K562 (cell line): Measurements from ENCODE around the gene GABPB1. TPM values are rescaled to one million over a fixed set of nuclear protein-coding genes. Genes with fewer than 3 reads are reported as not detected.

ENCODE experiments used
- CCAR2 ChIP-seq: fragments of 200-400 bp; formaldehyde crosslinking; IDR thresholded peaks from 2 replicates; pipeline ENCODE4 v1.6.1; 2017; ENCODE audit warnings: mild to moderate bottlenecking, low read depth, low read length
- CEBPB ChIP-seq: fragments of 450-650 bp; IDR thresholded peaks from 2 replicates; pipeline ENCODE4 v1.6.1; 2016; ENCODE audit warnings: missing genetic modification characterization, missing compliant biosample characterization
- CHD2 ChIP-seq: IDR thresholded peaks from 2 replicates; pipeline ENCODE4 v1.6.1; 2011; ENCODE audit warnings: low read depth, low read length
- CREM ChIP-seq: IDR thresholded peaks from 2 replicates; pipeline ENCODE4 v1.6.1; 2014; ENCODE audit warnings: antibody characterized with exemption, low read depth
- ETS2 ChIP-seq: IDR thresholded peaks from 2 replicates; pipeline ENCODE4 v1.6.1; 2016; ENCODE audit warnings: borderline replicate concordance, missing genetic modification characterization, mild to moderate bottlenecking, moderate library complexity, missing compliant biosample characterization; ENCODE audit not compliant: poor library complexity, severe bottlenecking
- FOXA1 ChIP-seq: fragments of 450-650 bp; IDR thresholded peaks from 2 replicates; pipeline ENCODE4 v1.6.1; 2016; ENCODE audit warnings: mild to moderate bottlenecking, borderline replicate concordance
- GTF2F1 ChIP-seq: IDR thresholded peaks from 2 replicates; pipeline ENCODE4 v1.6.1; 2011; ENCODE audit warnings: low read depth, low read length, improper control_type of control experiment
- KAT2B ChIP-seq: IDR thresholded peaks from one replicate; pipeline ENCODE4 v1.6.1; 2012; ENCODE audit warnings: low read depth, mild to moderate bottlenecking, control low read depth, inconsistent platforms, low read length, moderate library complexity
- KDM5B ChIP-seq: fragments of 200-600 bp; sonication (generic); IDR thresholded peaks from 2 replicates; pipeline ENCODE4 v1.6.1; 2012; ENCODE audit warnings: low read depth, mild to moderate bottlenecking, moderate library complexity, low read length, control low read depth, inconsistent platforms; ENCODE audit not compliant: insufficient replicate concordance
- MIER1 ChIP-seq: fragments of 450-650 bp; IDR thresholded peaks from 2 replicates; pipeline ENCODE4 v1.6.1; 2016; ENCODE audit warnings: antibody characterized with exemption, mild to moderate bottlenecking, low read depth
- NR2C2 ChIP-seq, 2 experiments: fragments of 200-800 bp in 1 of 2; sonication (Bioruptor generic) in 1 of 2; sonication (generic) in 1 of 2; formaldehyde crosslinking in 1 of 2; IDR thresholded peaks; 2 replicates each; pipeline versions ENCODE4 v1.6.1 to v1.8.0; 2016 to 2022; ENCODE audit warnings: mild to moderate bottlenecking in 1 of 2, missing compliant biosample characterization in 1 of 2, missing genetic modification characterization in 1 of 2, missing genetic modification reagents in 1 of 2
- NR2F6 ChIP-seq: fragments of 450-650 bp; formaldehyde crosslinking; IDR thresholded peaks from 2 replicates; pipeline ENCODE4 v1.4.0; 2020; ENCODE audit warnings: mild to moderate bottlenecking
- NR4A1 ChIP-seq, 2 experiments: fragments of 250-450 bp in 1 of 2; fragments of 450-650 bp in 1 of 2; sonication (Bioruptor Pico) in 1 of 2; IDR thresholded peaks; 2 replicates each; pipeline versions ENCODE4 v1.4.0 to v1.6.1; 2016 to 2020; ENCODE audit warnings: mild to moderate bottlenecking in 2 of 2, missing compliant biosample characterization in 1 of 2, missing genetic modification characterization in 1 of 2, moderate library complexity in 1 of 2
- PHB ChIP-seq: fragments of 250-450 bp; sonication (Bioruptor Pico); IDR thresholded peaks from 2 replicates; pipeline ENCODE4 v1.5.0; 2021
- POLR2G ChIP-seq: fragments of 200-400 bp; formaldehyde crosslinking; IDR thresholded peaks from 2 replicates; pipeline ENCODE4 v1.6.1; 2017; ENCODE audit warnings: low read depth, mild to moderate bottlenecking, antibody characterized with exemption, low read length, moderate library complexity
- ZC3H11A ChIP-seq: IDR thresholded peaks from 2 replicates; pipeline ENCODE4 v1.6.1; 2012; ENCODE audit warnings: low read depth, low read length, improper control_type of control experiment
- ZNF197 ChIP-seq: fragments of 200-800 bp; sonication (Bioruptor generic); IDR thresholded peaks from 2 replicates; pipeline ENCODE4 v1.6.1; 2016; ENCODE audit warnings: low read depth, missing genetic modification characterization, missing compliant biosample characterization
- ZNF232 ChIP-seq: sonication (generic); formaldehyde crosslinking; IDR thresholded peaks from 2 replicates; pipeline ENCODE4 v1.8.0; 2022; ENCODE audit warnings: mild to moderate bottlenecking, missing genetic modification reagents
- ZNF57 ChIP-seq: fragments of 450-650 bp; formaldehyde crosslinking; IDR thresholded peaks from 2 replicates; pipeline ENCODE4 v1.4.0; 2020; ENCODE audit warnings: mild to moderate bottlenecking, moderate library complexity
- ZNF668 ChIP-seq: fragments of 250-450 bp; sonication (Bioruptor Pico); IDR thresholded peaks from 2 replicates; pipeline ENCODE4 v1.8.0; 2022; ENCODE audit warnings: mild to moderate bottlenecking, inconsistent platforms
- polyA plus RNA-seq, 8 experiments: library from polyadenylated mRNA; depleted of rRNA in 4 of 8; stranded (reverse) in 5 of 8; unstranded in 3 of 8; fragments of >200 nt; fragmentation: Nextera tagmentation in 2 of 8; fragmentation: Illumina TruSeq in 1 of 8; extraction: Ambion mirVana in 2 of 8; extraction: Trizol in 1 of 8; gene quantifications; 2 replicates each; pipeline versions ENCODE4 v1.2.1 to v1.2.3, GENCODE V29; 2011 to 2014; ENCODE audit warnings: inconsistent platforms in 1 of 8, missing spikeins in 1 of 8
- total RNA-seq, 7 experiments: library from RNA; depleted of rRNA in 6 of 7; stranded (reverse); fragments of >200 nt in 6 of 7; fragmentation: Illumina TruSeq in 2 of 7; extraction: Trizol in 2 of 7; gene quantifications; 2 replicates each; pipeline versions ENCODE4 v1.2.1 to v1.2.3, GENCODE V29; 2011 to 2021; ENCODE audit warnings: low replicate concordance in 1 of 7
- TF ChIP-seq, protein P1 (sequence below), 2 experiments: fragments of 450-650 bp; IDR thresholded peaks; 2 replicates each; pipeline ENCODE4 v1.6.1; 2018; ENCODE audit warnings: mild to moderate bottlenecking in 2 of 2, low read depth in 1 of 2; ENCODE audit not compliant: partially characterized antibody in 2 of 2
- TF ChIP-seq, protein P2 (sequence below): fragments of 450-650 bp; IDR thresholded peaks from 2 replicates; pipeline ENCODE4 v1.6.1; 2016; ENCODE audit warnings: missing biosample characterization, missing genetic modification characterization
- TF ChIP-seq, protein P3 (sequence below): sonication (generic); formaldehyde crosslinking; IDR thresholded peaks from 2 replicates; pipeline ENCODE4 v1.8.0; 2022; ENCODE audit warnings: missing genetic modification reagents, mild to moderate bottlenecking, moderate library complexity, borderline replicate concordance

The GABPB1 gene
- total and polyA plus RNA-seq, 9 of the 15 experiments (the other 6 are each of a cell fraction or from before 2014, with no cell fraction given), result 11.8 to 42.3 (median 33.2) TPM

DNA sequence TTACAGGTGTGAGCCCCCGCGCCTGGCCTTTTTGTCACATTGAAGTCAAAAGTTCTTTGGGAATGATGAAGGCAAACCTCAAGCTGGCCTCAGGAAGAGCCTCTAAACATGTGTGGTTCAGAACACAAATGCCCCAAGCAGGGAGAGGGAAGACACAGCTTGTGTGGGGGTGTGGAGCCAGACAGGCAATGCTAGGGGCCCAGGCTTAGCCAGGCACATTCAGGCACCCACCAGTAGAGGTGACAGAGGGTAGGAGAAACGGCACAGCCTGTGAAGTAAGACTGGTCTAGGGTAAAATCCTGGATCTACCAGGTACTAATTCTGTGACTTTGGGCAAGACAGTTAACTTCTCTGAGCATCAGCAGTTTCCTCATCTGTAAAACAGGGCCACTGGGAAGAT is 93.0 kb downstream of the GABPB1 start (continued):
- TF ChIP-seq, protein P1, sequence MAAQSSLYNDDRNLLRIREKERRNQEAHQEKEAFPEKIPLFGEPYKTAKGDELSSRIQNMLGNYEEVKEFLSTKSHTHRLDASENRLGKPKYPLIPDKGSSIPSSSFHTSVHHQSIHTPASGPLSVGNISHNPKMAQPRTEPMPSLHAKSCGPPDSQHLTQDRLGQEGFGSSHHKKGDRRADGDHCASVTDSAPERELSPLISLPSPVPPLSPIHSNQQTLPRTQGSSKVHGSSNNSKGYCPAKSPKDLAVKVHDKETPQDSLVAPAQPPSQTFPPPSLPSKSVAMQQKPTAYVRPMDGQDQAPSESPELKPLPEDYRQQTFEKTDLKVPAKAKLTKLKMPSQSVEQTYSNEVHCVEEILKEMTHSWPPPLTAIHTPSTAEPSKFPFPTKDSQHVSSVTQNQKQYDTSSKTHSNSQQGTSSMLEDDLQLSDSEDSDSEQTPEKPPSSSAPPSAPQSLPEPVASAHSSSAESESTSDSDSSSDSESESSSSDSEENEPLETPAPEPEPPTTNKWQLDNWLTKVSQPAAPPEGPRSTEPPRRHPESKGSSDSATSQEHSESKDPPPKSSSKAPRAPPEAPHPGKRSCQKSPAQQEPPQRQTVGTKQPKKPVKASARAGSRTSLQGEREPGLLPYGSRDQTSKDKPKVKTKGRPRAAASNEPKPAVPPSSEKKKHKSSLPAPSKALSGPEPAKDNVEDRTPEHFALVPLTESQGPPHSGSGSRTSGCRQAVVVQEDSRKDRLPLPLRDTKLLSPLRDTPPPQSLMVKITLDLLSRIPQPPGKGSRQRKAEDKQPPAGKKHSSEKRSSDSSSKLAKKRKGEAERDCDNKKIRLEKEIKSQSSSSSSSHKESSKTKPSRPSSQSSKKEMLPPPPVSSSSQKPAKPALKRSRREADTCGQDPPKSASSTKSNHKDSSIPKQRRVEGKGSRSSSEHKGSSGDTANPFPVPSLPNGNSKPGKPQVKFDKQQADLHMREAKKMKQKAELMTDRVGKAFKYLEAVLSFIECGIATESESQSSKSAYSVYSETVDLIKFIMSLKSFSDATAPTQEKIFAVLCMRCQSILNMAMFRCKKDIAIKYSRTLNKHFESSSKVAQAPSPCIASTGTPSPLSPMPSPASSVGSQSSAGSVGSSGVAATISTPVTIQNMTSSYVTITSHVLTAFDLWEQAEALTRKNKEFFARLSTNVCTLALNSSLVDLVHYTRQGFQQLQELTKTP (IDR thresholded peaks at IDR 0.05; ENCODE audit: low read depth in 1 of 2, partially characterized antibody in 2 of 2), result no peak
- TF ChIP-seq POLR2G (no peak), CHD2 (no peak), CCAR2 (no peak), ZNF57 (CRISPR knock-in tag) (0 out of 2 replicates have a peak, but pooled peaks have one; percentile 73), NR4A1 (CRISPR knock-in tag; IDR thresholded peaks at IDR 0.05) (no peak), NR4A1 (tag; IDR thresholded peaks at IDR 0.05) (0 out of 2 replicates have a peak, but pooled peaks have one; percentile 22), PHB (no peak), MIER1 (no peak), NR2C2 (CRISPR knock-in tag; IDR thresholded peaks at IDR 0.05) (no peak), NR2C2 (tag; IDR thresholded peaks at IDR 0.05) (no peak), ZC3H11A (no peak), CEBPB (no peak), CREM (no peak), ETS2 (tag) (no peak), ZNF197 (CRISPR knock-in tag) (peak; percentile 22; the same call in 1 of the 2 replicates), FOXA1 (no peak), GTF2F1 (no peak), ZNF232 (CRISPR knock-in tag) (no peak), NR2F6 (no peak), KAT2B (no peak), KDM5B (no peak), ZNF668 (CRISPR knock-in tag) (no peak)
- TF ChIP-seq, protein P2, sequence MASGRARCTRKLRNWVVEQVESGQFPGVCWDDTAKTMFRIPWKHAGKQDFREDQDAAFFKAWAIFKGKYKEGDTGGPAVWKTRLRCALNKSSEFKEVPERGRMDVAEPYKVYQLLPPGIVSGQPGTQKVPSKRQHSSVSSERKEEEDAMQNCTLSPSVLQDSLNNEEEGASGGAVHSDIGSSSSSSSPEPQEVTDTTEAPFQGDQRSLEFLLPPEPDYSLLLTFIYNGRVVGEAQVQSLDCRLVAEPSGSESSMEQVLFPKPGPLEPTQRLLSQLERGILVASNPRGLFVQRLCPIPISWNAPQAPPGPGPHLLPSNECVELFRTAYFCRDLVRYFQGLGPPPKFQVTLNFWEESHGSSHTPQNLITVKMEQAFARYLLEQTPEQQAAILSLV, result no peak
- TF ChIP-seq, protein P3, sequence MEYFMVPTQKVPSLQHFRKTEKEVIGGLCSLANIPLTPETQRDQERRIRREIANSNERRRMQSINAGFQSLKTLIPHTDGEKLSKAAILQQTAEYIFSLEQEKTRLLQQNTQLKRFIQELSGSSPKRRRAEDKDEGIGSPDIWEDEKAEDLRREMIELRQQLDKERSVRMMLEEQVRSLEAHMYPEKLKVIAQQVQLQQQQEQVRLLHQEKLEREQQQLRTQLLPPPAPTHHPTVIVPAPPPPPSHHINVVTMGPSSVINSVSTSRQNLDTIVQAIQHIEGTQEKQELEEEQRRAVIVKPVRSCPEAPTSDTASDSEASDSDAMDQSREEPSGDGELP (CRISPR knock-in tag), result 0 out of 2 replicates have a peak, but pooled peaks have one; percentile 9
